PC-9 (cell line): ENCODE data around the gene IGFBP2.

ENCODE experiments used
- CTCF ChIP-seq: fragments of 200-600 bp; sonication (generic); conservative IDR thresholded peaks from 2 replicates; pipeline ENCODE4 v1.6.1; 2017; ENCODE audit warnings: mixed run types, antibody characterized with exemption, mild to moderate bottlenecking, moderate library complexity
- EZH2 ChIP-seq: fragments of 200-600 bp; sonication (generic); IDR thresholded peaks from 2 replicates; pipeline ENCODE4 v1.8.0; 2017; ENCODE audit warnings: antibody characterized with exemption, low read depth

GRCh38 chr2:216698293-216698692 is 65.1 kb downstream of the IGFBP2 start:
- no peak for TF ChIP-seq CTCF
- no peak for TF ChIP-seq EZH2
